ENCODE results near the gene NUDT16L1.

DNA sequence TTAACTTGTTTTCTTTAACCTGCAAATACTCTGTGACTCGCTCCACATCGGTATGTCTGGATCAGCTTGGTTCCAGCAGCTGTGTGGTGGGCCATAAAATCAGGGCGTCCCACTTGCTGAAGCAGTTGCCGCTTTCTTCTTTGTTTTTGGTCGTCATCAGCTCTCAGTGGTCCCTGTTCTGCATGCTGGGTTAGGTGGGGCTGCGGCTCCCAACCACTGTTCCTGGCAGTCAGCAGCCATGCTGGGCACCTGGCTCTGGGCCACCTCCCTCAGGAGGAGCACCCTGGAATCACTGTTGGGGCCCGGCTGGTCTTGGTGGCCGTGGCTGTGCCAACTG lies 45.8 kb upstream of the NUDT16L1 start:
- TF ChIP-seq CTCF (conservative IDR thresholded peaks at IDR 0.05; ENCODE audit: low read depth, low read length) (no peak), EZH2 (IDR thresholded peaks at IDR 0.05; ENCODE audit: low read length, unreplicated experiment) (no peak), EZH2phosphoT487 (IDR thresholded peaks at IDR 0.05; ENCODE audit: borderline replicate concordance, low read length) (no peak)

All from PC-3 (cell line).